ENCODE results near the gene EXOSC2.

Gene EXOSC2

GRCh38 chr9:130668196-130668595 lies 25.4 kb upstream of the EXOSC2 start:
- no peak for TF ChIP-seq CTCF (IDR thresholded peaks at IDR 0.05; ENCODE audit: low read depth, low read length)
- DNase-seq (ENCODE audit: low read depth in 2 of 2): no peak
- H3K4me3 ChIP-seq (replicated peaks in 1 of 2; ENCODE audit: low read depth in 2 of 2, low read length in 2 of 2): no peak overlapping the region

GRCh38 chr9:130668659-130669058 lies 24.9 kb upstream of the EXOSC2 start:
- no peak overlapping the region for H3K4me3 ChIP-seq (replicated peaks in 1 of 2; ENCODE audit: low read depth in 2 of 2, low read length in 2 of 2)
- DNase-seq (ENCODE audit: low read depth in 2 of 2): no peak
- no peak for TF ChIP-seq CTCF (IDR thresholded peaks at IDR 0.05; ENCODE audit: low read depth, low read length)

GRCh38 chr9:130669965-130670364 lies 23.6 kb upstream of the EXOSC2 start:
- DNase-seq (ENCODE audit: low read depth in 2 of 2): no peak
- H3K4me3 ChIP-seq (replicated peaks in 1 of 2; ENCODE audit: low read depth in 2 of 2, low read length in 2 of 2): no peak overlapping the region
- no peak for TF ChIP-seq CTCF (IDR thresholded peaks at IDR 0.05; ENCODE audit: low read depth, low read length)

GRCh38 chr9:130670644-130671043 lies 22.9 kb upstream of the EXOSC2 start:
- TF ChIP-seq CTCF (IDR thresholded peaks at IDR 0.05; ENCODE audit: low read depth, low read length): no peak
- DNase-seq (ENCODE audit: low read depth in 2 of 2): no peak
- no peak overlapping the region for H3K4me3 ChIP-seq (replicated peaks in 1 of 2; ENCODE audit: low read depth in 2 of 2, low read length in 2 of 2)

- no peak for DNase-seq (ENCODE audit: low read depth in 2 of 2)
- no peak for TF ChIP-seq CTCF (IDR thresholded peaks at IDR 0.05; ENCODE audit: low read depth, low read length)
- no peak overlapping the region for H3K4me3 ChIP-seq (replicated peaks in 1 of 2; ENCODE audit: low read depth in 2 of 2, low read length in 2 of 2)
These were observed 21.1 kb upstream of the EXOSC2 start for GRCh38 chr9:130672466-130672865.

- DNase-seq (ENCODE audit: low read depth in 2 of 2): no peak
- no peak overlapping the region for H3K4me3 ChIP-seq (replicated peaks in 1 of 2; ENCODE audit: low read depth in 2 of 2, low read length in 2 of 2)
- TF ChIP-seq CTCF (IDR thresholded peaks at IDR 0.05; ENCODE audit: low read depth, low read length): no peak
These were observed 20.5 kb upstream of the EXOSC2 start for GRCh38 chr9:130672933-130673615.

GRCh38 chr9:130675396-130675795 lies 18.2 kb upstream of the EXOSC2 start:
- no peak for TF ChIP-seq CTCF (IDR thresholded peaks at IDR 0.05; ENCODE audit: low read depth, low read length)
- no peak for DNase-seq (ENCODE audit: low read depth in 2 of 2)
- no peak overlapping the region for H3K4me3 ChIP-seq (replicated peaks in 1 of 2; ENCODE audit: low read depth in 2 of 2, low read length in 2 of 2)
